ENCODE measurements around the gene POC1A. TPM values are rescaled to one million over a fixed set of nuclear protein-coding genes. Genes with fewer than 3 reads are reported as not detected.

POC1A gene
- total RNA-seq, 2 experiments from 2014 or later: 0.22 to 0.39 TPM

- Mint-ChIP-seq H3K9me3 (no peaks in the 10 kb centered on the region), H3K27ac (no peak overlapping the region), H3K4me3 (peak overlapping the region; percentile 31), H3K4me1 (ENCODE audit: low read depth) (peaks cover 51% of the 10 kb centered on the region), H3K27me3 (no peaks in the 10 kb centered on the region), H3K36me3 (ENCODE audit: low read depth) (peaks cover 74% of the 10 kb centered on the region)
- no peak overlapping the region for H3K4me3 ChIP-seq (ENCODE audit: low read length)
- peaks cover 47% of the 10 kb centered on the region for H3K36me3 ChIP-seq (ENCODE audit: insufficient read depth, low read length)
- ATAC-seq (ENCODE audit: poor library complexity): no peak
- no peaks in the 10 kb centered on the region for H3K27me3 ChIP-seq (ENCODE audit: control insufficient read depth in 1 of 2, insufficient read depth in 2 of 2, low read length in 2 of 2)
- no peak overlapping the region for H3K27ac ChIP-seq (ENCODE audit: low read depth in 1 of 2, low read length in 2 of 2)
- no peak for DNase-seq
- intact Hi-C loops (cut with DNase I, micrococcal nuclease): no loop called here
- H3K4me1 ChIP-seq (ENCODE audit: insufficient read depth, low read length): peaks cover 49% of the 10 kb centered on the region
- ChIA-PET CTCF (no interaction called here), POLR2A (interaction anchor here (0.6 to 1.0 kb wide), 2 partner anchors 16 to 87 kb away, joined by 3 read pairs; partner anchors contain the start of gene GLYCTK)
- no peak for TF ChIP-seq CTCF (IDR thresholded peaks at IDR 0.05)
- H3K9me3 ChIP-seq (ENCODE audit: control insufficient read depth in 1 of 2, insufficient read depth in 1 of 2, low read length in 2 of 2): no peaks in the 10 kb centered on the region
These were observed 46.9 kb upstream of the POC1A start for GRCh38 chr3:52200981-52201679.

GRCh38 chr3:52198643-52199608, 44.7 kb upstream of the POC1A start:
- Mint-ChIP-seq H3K36me3 (ENCODE audit: low read depth) (peaks cover 52% of the 10 kb centered on the region), H3K4me3 (peak overlapping the region; percentile 98), H3K9me3 (no peaks in the 10 kb centered on the region), H3K27ac (peak overlapping the region; percentile 92), H3K27me3 (no peaks in the 10 kb centered on the region), H3K4me1 (ENCODE audit: low read depth) (peaks cover 51% of the 10 kb centered on the region)
- CTCF ChIA-PET: interaction anchor here (1.2 kb wide), 1 partner anchor 21 kb away, joined by 3 read pairs; no protein-coding TSS in a partner anchor
- Histone ChIP-seq H3K27me3 (ENCODE audit: control insufficient read depth in 1 of 2, insufficient read depth in 2 of 2, low read length in 2 of 2) (no peaks in the 10 kb centered on the region), H3K4me1 (ENCODE audit: insufficient read depth, low read length) (peaks cover 50% of the 10 kb centered on the region), H3K27ac (ENCODE audit: low read depth in 1 of 2, low read length in 2 of 2) (peak overlapping the region in 1 of 2 donors; percentile 28), H3K9me3 (ENCODE audit: control insufficient read depth in 1 of 2, insufficient read depth in 1 of 2, low read length in 2 of 2) (no peaks in the 10 kb centered on the region), H3K36me3 (ENCODE audit: insufficient read depth, low read length) (peaks cover 25% of the 10 kb centered on the region), H3K4me3 (ENCODE audit: low read length) (peak overlapping the region; percentile 90)
- no peak for TF ChIP-seq CTCF (IDR thresholded peaks at IDR 0.05)
- DNase-seq: peak in 1 of 14 experiments; percentile 34
- no peak for ATAC-seq (ENCODE audit: poor library complexity)
- intact Hi-C loops (cut with DNase I, micrococcal nuclease): loop anchor here in 1 of 2 experiments (5.0 to 10.0 kb wide), 2 partner anchors 142 to 336 kb away; partner anchors contain the start of genes DUSP7, NT5DC2 and UQCC5
- POLR2A ChIA-PET: no interaction called here

- Mint-ChIP-seq H3K9me3 (no peaks in the 10 kb centered on the region), H3K4me3 (peak within 1 kb of the TSS; percentile 98), H3K36me3 (ENCODE audit: low read depth) (peaks cover 43% of the 10 kb centered on the region), H3K27ac (peak within 1 kb of the TSS; percentile 92), H3K4me1 (ENCODE audit: low read depth) (peaks cover 51% of the 10 kb centered on the region), H3K27me3 (no peaks in the 10 kb centered on the region)
- Histone ChIP-seq H3K4me3 (ENCODE audit: low read length) (peak within 1 kb of the TSS; percentile 90), H3K27ac (ENCODE audit: low read depth in 1 of 2, low read length in 2 of 2) (peak within 1 kb of the TSS; percentile 70 to 73), H3K9me3 (ENCODE audit: control insufficient read depth in 1 of 2, insufficient read depth in 1 of 2, low read length in 2 of 2) (no peaks in the 10 kb centered on the region), H3K36me3 (ENCODE audit: insufficient read depth, low read length) (peaks cover 16% of the 10 kb centered on the region), H3K4me1 (ENCODE audit: insufficient read depth, low read length) (peaks cover 50% of the 10 kb centered on the region), H3K27me3 (ENCODE audit: control insufficient read depth in 1 of 2, insufficient read depth in 2 of 2, low read length in 2 of 2) (no peaks in the 10 kb centered on the region)
- TF ChIP-seq CTCF (IDR thresholded peaks at IDR 0.05): no peak
- peak; percentile 98 for ATAC-seq (ENCODE audit: poor library complexity)
- peak; percentile 87 to 97 (median 94) for DNase-seq
- intact Hi-C loops (cut with DNase I, micrococcal nuclease): loop anchor here in 1 of 2 experiments (2.0 to 10.0 kb wide), 4 partner anchors 43 to 337 kb away; partner anchors contain the start of genes DUSP7, NT5DC2, POC1A and UQCC5
- POLR2A ChIA-PET: interaction anchor here (0.9 to 2.4 kb wide), 5 partner anchors 22 to 141 kb away, joined by 4 to 9 read pairs (median 6); partner anchors contain the start of genes DUSP7 and POC1A
- CTCF ChIA-PET: no interaction called here
These were observed 43.8 kb upstream of the POC1A start, which contains the start of gene ALAS1 for GRCh38 chr3:52197842-52198625. Gene ALAS1, plus strand, starts transcription at chr3:52198160. Its CDS starts 1,082 bp downstream, at chr3:52199242.

All from CD4-positive, alpha-beta T cell (primary cell).